Type B pancreatic cell (in vitro differentiated cells): ENCODE measurements around the gene WBP1L. TPM values are rescaled to one million over a fixed set of nuclear protein-coding genes. Genes with fewer than 3 reads are reported as not detected.

ENCODE experiments used
- DNase-seq: peaks from one replicate; pipeline ENCODE4 v3.0.0; 2021; ENCODE audit warnings: mixed read lengths; ENCODE audit not compliant: unreplicated experiment; ENCODE audit errors: extremely low spot score
- H3K27ac Mint-ChIP-seq: 2 replicates; pipeline ENCODE4 v1.8.0; 2021; ENCODE audit warnings: mild to moderate bottlenecking, mixed read lengths
- H3K27me3 Mint-ChIP-seq: 2 replicates; pipeline ENCODE4 v1.8.0; 2021; ENCODE audit warnings: mixed read lengths
- H3K36me3 Mint-ChIP-seq: 2 replicates; pipeline ENCODE4 v1.8.0; 2021; ENCODE audit warnings: mixed read lengths
- H3K4me1 Mint-ChIP-seq: one replicate; pipeline ENCODE4 v1.8.0; 2021; ENCODE audit warnings: mixed read lengths; ENCODE audit not compliant: unreplicated experiment
- H3K4me3 Mint-ChIP-seq: 2 replicates; pipeline ENCODE4 v1.8.0; 2021; ENCODE audit warnings: mild to moderate bottlenecking, mixed read lengths
- H3K9me3 Mint-ChIP-seq: 2 replicates; pipeline ENCODE4 v1.8.0; 2021; ENCODE audit warnings: mixed read lengths
- total RNA-seq: library from RNA; stranded (reverse); gene quantifications from 2 replicates; pipeline ENCODE4 v1.2.1, GENCODE V29; 2021; ENCODE audit warnings: low replicate concordance
- TF ChIP-seq, protein P1 (sequence below): fragments of 200-600 bp; sonication (generic); conservative IDR thresholded peaks from 2 replicates; pipeline ENCODE4 v1.5.0; 2021; ENCODE audit warnings: antibody characterized with exemption, mild to moderate bottlenecking

WBP1L gene
- total RNA-seq, 1 donor from 2014 or later, result 40.3 TPM

DNA sequence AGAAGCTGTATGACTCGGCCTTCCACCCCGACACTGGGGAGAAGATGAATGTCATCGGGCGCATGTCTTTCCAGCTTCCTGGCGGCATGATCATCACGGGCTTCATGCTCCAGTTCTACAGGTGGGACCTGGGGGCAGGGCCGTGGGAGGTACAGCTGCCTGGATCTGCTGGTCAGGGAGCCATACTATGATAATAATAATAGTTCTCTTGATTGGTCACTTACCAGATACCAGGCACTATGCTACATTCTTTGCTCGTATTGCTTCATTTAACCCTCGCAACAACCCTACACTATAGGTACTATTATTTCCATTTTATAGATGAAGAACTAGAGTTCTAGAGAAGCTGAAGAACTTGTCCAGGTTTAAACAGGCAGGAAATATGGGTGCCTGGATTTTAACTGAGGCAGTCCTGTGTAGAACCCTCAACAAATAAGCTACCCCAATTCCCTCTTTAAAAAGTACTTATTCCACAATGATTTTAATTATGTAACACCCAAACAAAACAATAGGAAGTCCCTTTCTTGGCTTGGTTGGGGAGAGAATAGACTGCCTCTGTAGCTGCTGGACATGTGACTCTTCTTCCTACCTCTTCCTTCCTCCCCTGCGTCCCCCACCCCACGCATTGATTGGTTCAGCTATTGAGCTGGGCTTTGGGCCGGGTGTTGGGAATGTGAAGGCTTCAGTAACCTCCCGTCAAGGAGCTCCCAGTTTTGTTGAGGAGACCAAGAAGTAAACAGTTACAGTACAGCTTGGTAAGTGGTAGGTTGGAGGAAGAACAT is 16.5 kb upstream of the WBP1L start:
- no peaks in the 10 kb centered on the region for H3K9me3 Mint-ChIP-seq
- H3K36me3 Mint-ChIP-seq, result peaks cover 22% of the 10 kb centered on the region
- H3K27ac Mint-ChIP-seq, result no peak overlapping the region
- no peaks in the 10 kb centered on the region for H3K27me3 Mint-ChIP-seq
- peaks cover 8% of the 10 kb centered on the region for H3K4me1 Mint-ChIP-seq
- H3K4me3 Mint-ChIP-seq, result no peak overlapping the region
- DNase-seq, result no peak
- TF ChIP-seq, protein P1, sequence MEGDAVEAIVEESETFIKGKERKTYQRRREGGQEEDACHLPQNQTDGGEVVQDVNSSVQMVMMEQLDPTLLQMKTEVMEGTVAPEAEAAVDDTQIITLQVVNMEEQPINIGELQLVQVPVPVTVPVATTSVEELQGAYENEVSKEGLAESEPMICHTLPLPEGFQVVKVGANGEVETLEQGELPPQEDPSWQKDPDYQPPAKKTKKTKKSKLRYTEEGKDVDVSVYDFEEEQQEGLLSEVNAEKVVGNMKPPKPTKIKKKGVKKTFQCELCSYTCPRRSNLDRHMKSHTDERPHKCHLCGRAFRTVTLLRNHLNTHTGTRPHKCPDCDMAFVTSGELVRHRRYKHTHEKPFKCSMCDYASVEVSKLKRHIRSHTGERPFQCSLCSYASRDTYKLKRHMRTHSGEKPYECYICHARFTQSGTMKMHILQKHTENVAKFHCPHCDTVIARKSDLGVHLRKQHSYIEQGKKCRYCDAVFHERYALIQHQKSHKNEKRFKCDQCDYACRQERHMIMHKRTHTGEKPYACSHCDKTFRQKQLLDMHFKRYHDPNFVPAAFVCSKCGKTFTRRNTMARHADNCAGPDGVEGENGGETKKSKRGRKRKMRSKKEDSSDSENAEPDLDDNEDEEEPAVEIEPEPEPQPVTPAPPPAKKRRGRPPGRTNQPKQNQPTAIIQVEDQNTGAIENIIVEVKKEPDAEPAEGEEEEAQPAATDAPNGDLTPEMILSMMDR, result no peak

DNA sequence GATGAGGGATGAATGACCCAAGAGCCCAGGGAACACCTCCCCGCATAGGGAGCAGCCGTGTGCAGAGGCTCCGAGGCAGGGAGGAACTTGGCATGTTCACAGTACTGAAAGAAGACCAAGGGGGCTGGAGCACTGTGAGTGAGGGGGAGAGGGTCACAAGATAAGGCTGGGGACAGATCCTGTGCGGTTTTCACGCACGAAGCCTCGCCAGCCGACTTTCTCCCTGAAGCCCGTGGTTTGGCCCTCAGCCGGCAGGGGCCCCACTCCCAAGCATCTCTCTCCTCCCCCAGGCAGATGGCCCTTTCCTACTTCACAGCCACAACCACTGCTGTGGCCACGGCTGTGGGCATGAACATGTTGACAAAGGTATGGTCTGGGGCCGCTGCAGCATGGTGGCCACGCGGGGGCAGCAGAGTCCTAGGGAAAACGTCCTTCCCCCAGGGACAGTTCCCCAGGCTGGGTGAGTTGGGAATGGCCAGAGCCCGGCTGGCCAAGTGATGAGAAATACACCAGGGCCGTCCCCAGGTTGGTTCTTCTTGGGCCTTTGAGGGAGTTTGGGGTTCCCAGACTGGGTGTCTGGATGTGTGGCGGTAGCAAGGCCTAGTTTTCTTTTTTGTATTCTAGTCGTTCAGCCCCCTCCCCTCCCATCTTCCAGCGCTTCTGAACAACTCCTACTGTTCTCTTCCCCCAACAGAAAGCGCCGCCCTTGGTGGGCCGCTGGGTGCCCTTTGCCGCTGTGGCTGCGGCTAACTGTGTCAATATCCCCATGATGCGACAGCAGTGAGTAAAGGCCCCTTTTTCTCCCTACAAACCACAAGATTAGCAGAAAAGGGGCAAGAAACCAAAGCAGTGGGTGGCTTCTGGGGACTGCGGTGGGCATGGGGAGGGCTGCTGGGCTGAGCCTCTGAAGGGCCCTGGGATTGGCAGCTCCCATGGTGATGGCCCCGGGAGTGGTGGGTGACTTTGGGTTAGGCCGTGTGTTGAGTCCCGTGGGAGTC is 14.4 kb upstream of the WBP1L start:
- Mint-ChIP-seq H3K36me3 (peaks cover 22% of the 10 kb centered on the region), H3K27me3 (no peaks in the 10 kb centered on the region), H3K9me3 (no peaks in the 10 kb centered on the region), H3K4me1 (peaks cover 8% of the 10 kb centered on the region), H3K27ac (peak overlapping the region; percentile 81), H3K4me3 (no peak overlapping the region)
- peak; percentile 88 for DNase-seq
- TF ChIP-seq, protein P1, result peak; percentile 95

DNA sequence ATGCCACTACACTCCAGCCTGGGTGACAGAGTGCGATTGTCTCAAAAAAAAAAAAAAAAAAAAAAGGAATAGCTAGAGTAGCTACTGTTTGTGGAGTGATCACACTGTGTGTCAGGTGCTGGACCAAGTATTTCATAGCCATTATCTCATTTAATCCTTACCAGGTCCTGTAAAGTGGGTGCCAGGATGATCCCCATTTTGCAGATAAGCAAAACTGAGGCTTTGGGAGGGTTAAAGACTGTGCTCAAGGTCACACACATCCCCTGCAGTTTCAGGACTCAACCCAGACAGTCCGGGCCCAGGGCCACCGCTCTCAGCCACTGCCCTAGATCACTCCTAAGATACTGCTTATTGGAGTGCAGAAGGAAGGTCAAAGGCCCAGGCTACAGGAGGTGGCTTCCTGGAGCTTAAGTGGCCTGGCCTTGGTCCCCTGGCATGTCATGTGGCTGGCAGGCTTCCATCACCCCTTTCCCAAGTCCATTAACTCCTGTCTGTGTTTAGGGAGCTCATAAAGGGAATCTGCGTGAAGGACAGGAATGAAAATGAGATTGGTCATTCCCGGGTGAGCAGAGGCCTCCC is 12.4 kb upstream of the WBP1L start:
- TF ChIP-seq, protein P1, result no peak
- DNase-seq, result no peak
- H3K36me3 Mint-ChIP-seq, result peaks cover 17% of the 10 kb centered on the region
- no peak overlapping the region for H3K4me3 Mint-ChIP-seq
- no peaks in the 10 kb centered on the region for H3K9me3 Mint-ChIP-seq
- peaks cover 8% of the 10 kb centered on the region for H3K4me1 Mint-ChIP-seq
- no peak overlapping the region for H3K27ac Mint-ChIP-seq
- H3K27me3 Mint-ChIP-seq, result no peaks in the 10 kb centered on the region

DNA sequence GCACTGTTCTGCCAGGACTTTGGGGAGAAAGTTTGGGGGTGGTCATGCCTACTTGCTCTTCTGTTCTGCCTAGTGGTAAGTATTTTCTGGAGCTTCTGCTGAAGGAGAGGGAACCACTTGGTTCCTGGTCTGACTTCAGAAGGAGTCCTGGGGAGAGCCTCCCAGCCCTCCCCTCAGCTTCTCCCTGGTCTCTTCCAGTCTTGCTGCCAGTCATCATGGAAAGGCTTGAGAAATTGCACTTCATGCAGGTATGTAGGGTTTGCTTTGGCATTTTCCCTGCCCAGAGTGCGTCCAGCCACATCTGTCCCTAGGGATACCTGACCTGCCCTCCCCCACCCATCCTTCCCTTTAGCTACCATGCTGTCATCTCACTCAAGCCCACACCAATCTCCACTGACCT is 11.1 kb upstream of the WBP1L start:
- Mint-ChIP-seq H3K9me3 (no peaks in the 10 kb centered on the region), H3K4me1 (peaks cover 8% of the 10 kb centered on the region), H3K36me3 (peaks cover 14% of the 10 kb centered on the region), H3K4me3 (no peak overlapping the region), H3K27ac (no peak overlapping the region), H3K27me3 (no peaks in the 10 kb centered on the region)
- TF ChIP-seq, protein P1, result no peak
- no peak for DNase-seq

DNA sequence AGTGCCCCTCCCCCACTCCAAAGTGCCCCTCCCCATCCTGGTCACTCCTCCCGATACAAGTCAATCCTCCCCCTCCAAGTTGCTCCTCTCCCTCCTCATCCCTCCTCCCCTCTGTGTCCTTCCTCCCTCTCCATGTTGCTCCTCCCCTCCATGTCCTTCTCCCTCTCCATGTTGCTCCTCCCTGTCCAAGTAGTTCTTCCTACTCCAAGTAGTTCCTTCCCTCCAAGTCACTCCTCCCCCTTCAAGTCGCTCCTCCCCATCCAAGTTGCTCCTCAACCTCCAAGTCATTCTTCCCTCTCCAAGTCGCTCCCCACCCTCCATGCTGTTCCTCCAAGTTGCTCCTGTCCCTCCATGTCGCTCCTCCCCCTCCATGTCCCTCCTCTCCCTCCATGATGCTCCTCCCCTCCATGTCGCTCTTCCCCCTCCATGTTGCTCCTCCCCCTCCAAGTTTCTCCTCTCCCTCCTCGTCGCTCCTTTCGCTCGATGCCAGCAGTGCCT is 8.6 kb upstream of the WBP1L start:
- Mint-ChIP-seq H3K4me1 (no peaks in the 10 kb centered on the region), H3K27ac (peak overlapping the region; percentile 36)
- TF ChIP-seq, protein P1, result no peak

More for the DNA sequence above, 8.6 kb upstream of the WBP1L start:
- H3K9me3 Mint-ChIP-seq, result no peaks in the 10 kb centered on the region
- no peaks in the 10 kb centered on the region for H3K27me3 Mint-ChIP-seq
- H3K4me3 Mint-ChIP-seq, result no peak overlapping the region
- peaks cover 6% of the 10 kb centered on the region for H3K36me3 Mint-ChIP-seq
- DNase-seq, result no peak
